Common myeloid progenitor, CD34-positive (primary cell): ENCODE measurements around the gene CEP70.
A peak's percentile ranks its signal among the peaks of the same experiment; 100 is the strongest.

Experiments
- CTCF ChIA-PET: fragments of 350-600 bp; sonication (Branson Sonifier 250); formaldehyde crosslinking; loops from one replicate; lab custom pipeline; 2021; ENCODE audit warnings: antibody characterized with exemption; lab: Charles Lee
- POLR2A ChIA-PET: fragments of 350-600 bp; sonication (Branson Sonifier 250); formaldehyde crosslinking; loops from one replicate; lab custom pipeline; 2021; ENCODE audit warnings: antibody characterized with exemption; lab: Charles Lee
- DNase-seq, 3 donors: peaks; one replicate each; pipeline versions ENCODE4 v3.0.0 to v3.0.0-alpha.2; 2013
- H3K27ac ChIP-seq, 2 experiments: 1 replicate in 1 of 2; 2 replicates in 1 of 2; pipeline ENCODE4 v1.7.0; 2013; ENCODE audit warnings: inconsistent platforms in 2 of 2, low read length in 2 of 2, mild to moderate bottlenecking in 2 of 2, low read depth in 1 of 2, moderate library complexity in 1 of 2; ENCODE audit not compliant: severe bottlenecking in 2 of 2, insufficient read depth in 1 of 2, poor library complexity in 1 of 2
- H3K27me3 ChIP-seq, 5 experiments: replicated peaks in 2 of 5; 1 replicate in 3 of 5; 2 replicates in 2 of 5; pipeline versions ENCODE4 v1.6.1 to v1.7.0; 2013; ENCODE audit warnings: low read length in 4 of 5, mild to moderate bottlenecking in 2 of 5, moderate library complexity in 2 of 5, inconsistent platforms in 1 of 5; ENCODE audit not compliant: insufficient read depth in 5 of 5, control insufficient read depth in 4 of 5
- H3K36me3 ChIP-seq, 4 experiments: 1 replicate in 2 of 4; 2 replicates in 2 of 4; pipeline versions ENCODE4 v1.6.1 to v1.7.0; 2013; ENCODE audit warnings: low read length in 3 of 4, control low read depth in 1 of 4, mild to moderate bottlenecking in 1 of 4; ENCODE audit not compliant: control insufficient read depth in 4 of 4, insufficient read depth in 4 of 4
- H3K4me1 ChIP-seq, 4 experiments: 1 replicate in 3 of 4; 2 replicates in 1 of 4; pipeline versions ENCODE4 v1.6.1 to v1.7.1; 2013; ENCODE audit warnings: low read length in 3 of 4, mild to moderate bottlenecking in 3 of 4, control low read depth in 1 of 4, inconsistent platforms in 1 of 4, moderate library complexity in 1 of 4; ENCODE audit not compliant: control insufficient read depth in 4 of 4, insufficient read depth in 4 of 4; ENCODE audit errors: control extremely low read depth in 1 of 4
- H3K4me3 ChIP-seq, 7 experiments: 1 replicate in 4 of 7; 2 replicates in 3 of 7; pipeline versions ENCODE4 v1.5.1 to v1.7.0; 2013; ENCODE audit warnings: mild to moderate bottlenecking in 7 of 7, low read length in 6 of 7, moderate library complexity in 6 of 7, inconsistent platforms in 2 of 7, low read depth in 2 of 7, control low read depth in 1 of 7; ENCODE audit not compliant: insufficient read depth in 4 of 7, control insufficient read depth in 1 of 7; ENCODE audit errors: extremely low read depth in 1 of 7
- H3K9me3 ChIP-seq, 5 experiments: 1 replicate in 4 of 5; 2 replicates in 1 of 5; pipeline versions ENCODE4 v1.6.1 to v1.7.1; 2013; ENCODE audit warnings: low read length in 4 of 5, mild to moderate bottlenecking in 2 of 5, inconsistent platforms in 1 of 5, low read depth in 1 of 5, moderate library complexity in 1 of 5; ENCODE audit not compliant: control insufficient read depth in 4 of 5, insufficient read depth in 2 of 5; ENCODE audit errors: control extremely low read depth in 1 of 5
- WGBS: methylation state at CpG from one replicate; pipeline ENCODE4 v1.1.5; 2013; ENCODE audit not compliant: insufficient coverage; 5-methylcytosine and 5-hydroxymethylcytosine counted together

Gene CEP70

DNA sequence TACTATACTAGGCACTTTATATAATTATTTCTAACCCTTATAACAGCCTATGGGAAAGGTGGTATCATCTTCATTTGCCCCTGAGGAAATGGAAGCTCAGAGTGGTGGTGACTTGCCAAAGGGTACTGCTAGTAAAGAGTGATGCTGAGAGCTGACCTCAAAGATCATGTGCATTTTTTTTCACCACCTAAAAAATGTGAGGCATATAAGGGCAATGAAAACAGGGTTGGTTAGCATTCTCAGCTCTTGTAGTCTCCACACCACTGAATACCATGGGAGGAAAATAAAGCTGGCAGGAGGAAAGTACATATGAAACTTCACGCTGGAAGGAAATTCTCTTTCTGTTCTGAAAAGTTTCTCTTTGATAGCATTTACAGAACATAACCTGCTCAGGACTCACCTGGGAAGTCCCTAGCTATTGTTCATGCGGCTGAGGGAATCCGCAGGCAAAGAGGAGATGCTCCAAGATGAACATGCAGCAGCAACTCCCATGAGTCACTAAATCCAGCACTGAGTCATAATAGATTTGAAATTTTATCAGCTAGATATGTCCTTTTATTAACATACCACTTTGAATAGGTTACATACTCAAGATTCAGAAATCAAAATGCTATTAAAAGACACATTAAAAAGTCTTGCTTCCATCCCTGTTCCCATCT, 31.8 kb upstream of the CEP70 start:
- ChIA-PET CTCF (interaction anchor here (0.8 to 1.6 kb wide), 3 partner anchors 15 to 290 kb away, joined by 3 to 6 read pairs (median 6); no protein-coding TSS in a partner anchor), POLR2A (interaction anchor here (0.6 kb wide), 1 partner anchor 11 kb away, joined by 6 read pairs; no protein-coding TSS in a partner anchor)
- Histone ChIP-seq H3K27ac (no peak overlapping the region), H3K9me3 (no peaks in the 10 kb centered on the region), H3K4me3 (no peak overlapping the region), H3K36me3 (peaks cover 0 to 25% (median 13%) of the 10 kb centered on the region in 4 experiments), H3K27me3 (no peaks in the 10 kb centered on the region), H3K4me1 (no peaks in the 10 kb centered on the region)
- 100% methylated on average over 3 of the region's 3 CpGs for WGBS
- no peak for DNase-seq

DNA sequence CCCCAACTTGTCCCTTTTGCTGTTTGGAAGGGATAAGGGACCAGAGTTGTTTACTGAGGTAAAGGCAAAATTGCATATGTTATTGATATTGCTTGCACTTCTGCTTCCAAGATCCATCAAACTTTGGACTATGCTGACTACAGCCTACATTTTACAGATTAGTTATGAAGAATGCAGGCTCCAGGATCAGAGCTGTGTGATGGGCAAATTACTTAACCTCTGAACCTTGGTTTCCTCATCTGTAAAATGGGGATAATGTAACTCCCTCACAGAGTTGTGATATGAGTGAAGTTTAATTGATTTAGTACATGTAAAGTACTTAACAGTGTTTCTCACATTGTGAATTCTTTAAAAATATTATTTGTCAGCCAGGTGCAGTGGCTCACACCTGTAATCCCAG, 30.5 kb upstream of the CEP70 start:
- Histone ChIP-seq H3K4me1 (no peaks in the 10 kb centered on the region), H3K27me3 (no peaks in the 10 kb centered on the region), H3K4me3 (no peak overlapping the region), H3K36me3 (peaks cover 0 to 13% (median 9%) of the 10 kb centered on the region in 4 experiments), H3K27ac (no peak overlapping the region), H3K9me3 (no peaks in the 10 kb centered on the region)
- CTCF ChIA-PET = interaction anchor here (1.5 kb wide), 1 partner anchor 12 kb away, joined by 3 read pairs; no protein-coding TSS in a partner anchor
- DNase-seq = no peak
- POLR2A ChIA-PET = no interaction called here

DNA sequence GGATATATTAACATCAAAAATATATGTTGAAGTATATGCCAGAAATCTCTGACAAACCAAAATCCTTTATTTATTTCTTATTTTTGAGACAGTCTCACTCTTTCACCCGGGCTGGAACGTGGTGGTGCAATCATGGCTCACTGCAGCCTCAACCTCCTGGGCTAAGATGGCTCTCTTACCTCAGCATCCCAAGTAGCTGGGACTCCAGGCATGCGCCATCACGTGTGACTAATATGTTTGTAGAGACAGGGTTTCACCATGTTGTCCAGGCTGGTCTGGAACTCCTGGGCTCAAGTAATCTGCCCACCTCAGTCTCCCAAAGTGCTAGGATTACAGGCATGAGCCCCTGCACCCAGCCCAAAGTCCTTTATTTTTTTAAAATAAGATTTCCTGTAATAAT, 26.4 kb upstream of the CEP70 start:
- Histone ChIP-seq H3K4me1 (no peaks in the 10 kb centered on the region), H3K4me3 (no peak overlapping the region), H3K27me3 (no peaks in the 10 kb centered on the region), H3K36me3 (peaks cover 0 to 4% (median 0%) of the 10 kb centered on the region in 4 experiments), H3K27ac (no peak overlapping the region), H3K9me3 (no peaks in the 10 kb centered on the region)
- CTCF ChIA-PET = interaction anchor here (0.9 to 1.3 kb wide), 2 partner anchors 26 to 157 kb away, joined by 3 read pairs; partner anchors contain the start of gene CEP70
- WGBS = 97% methylated on average over 4 of the region's 4 CpGs
- DNase-seq = no peak
- POLR2A ChIA-PET = no interaction called here

DNA sequence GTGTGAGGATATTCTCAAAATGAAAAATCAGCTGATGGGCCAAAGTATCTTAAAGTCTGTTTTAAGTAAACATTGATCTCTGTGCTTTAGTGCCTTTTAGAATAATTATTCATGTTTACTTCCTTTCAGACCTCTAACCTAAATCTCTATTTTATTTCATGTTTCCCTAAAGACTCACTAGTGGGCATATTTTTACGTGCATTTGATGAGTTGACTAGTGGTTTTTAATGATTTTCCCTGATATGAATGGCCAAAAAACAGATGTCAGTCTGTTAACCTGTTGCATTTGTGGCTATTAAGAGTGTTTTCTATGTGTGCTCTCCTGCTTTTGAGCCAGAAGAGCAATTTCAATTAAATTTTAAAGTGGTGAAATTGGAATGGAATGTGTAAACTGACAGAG, 21.4 kb upstream of the CEP70 start:
- no peaks in the 10 kb centered on the region for H3K36me3 ChIP-seq
- 40% methylated on average over 1 of the region's 1 CpG for WGBS
- CTCF ChIA-PET = no interaction called here

DNA sequence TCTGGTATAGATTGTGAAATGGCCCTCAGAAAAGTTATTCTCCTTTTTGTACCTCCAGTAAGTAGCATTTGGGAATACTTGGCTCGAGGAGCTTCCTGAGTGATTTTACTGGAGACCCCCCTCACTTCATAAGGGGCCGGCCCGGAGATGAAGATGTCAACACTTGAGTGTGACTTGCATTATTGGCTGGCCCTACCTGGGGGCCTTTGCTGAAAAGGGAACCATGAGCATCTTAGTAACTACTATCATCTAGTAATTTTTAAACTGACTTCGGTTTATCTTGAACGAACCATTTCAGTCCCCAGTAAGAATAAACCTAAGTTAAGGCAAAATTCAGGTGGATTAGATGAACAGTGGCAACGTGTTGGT, 15.8 kb upstream of the CEP70 start:
- H3K36me3 ChIP-seq = no peaks in the 10 kb centered on the region
- ChIA-PET CTCF (interaction anchor here (0.9 to 3.9 kb wide), 3 partner anchors 16 to 77 kb away, joined by 3 to 17 read pairs (median 6); partner anchors contain the start of gene CEP70), POLR2A (interaction anchor here (2.9 kb wide), 1 partner anchor 15 kb away, joined by 11 read pairs; the partner anchor contains the start of gene CEP70)
- no peaks in the 10 kb centered on the region for H3K27me3 ChIP-seq
- no peak overlapping the region for H3K27ac ChIP-seq
- no peak for DNase-seq
- peak overlapping the region in 5 of 7 experiments; percentile 69 to 87 (median 78) for H3K4me3 ChIP-seq
- 30% methylated on average over 3 of the region's 6 CpGs for WGBS
- peaks cover 0 to 17% (median 14%) of the 10 kb centered on the region in 4 experiments for H3K4me1 ChIP-seq
- no peaks in the 10 kb centered on the region for H3K9me3 ChIP-seq

More for the DNA sequence above, 21.4 kb upstream of the CEP70 start:
- no peak for DNase-seq
- no peak overlapping the region for H3K27ac ChIP-seq
- H3K27me3 ChIP-seq = no peaks in the 10 kb centered on the region
- H3K9me3 ChIP-seq = no peaks in the 10 kb centered on the region
- POLR2A ChIA-PET = no interaction called here
- H3K4me3 ChIP-seq = no peak overlapping the region
- H3K4me1 ChIP-seq = no peaks in the 10 kb centered on the region

DNA sequence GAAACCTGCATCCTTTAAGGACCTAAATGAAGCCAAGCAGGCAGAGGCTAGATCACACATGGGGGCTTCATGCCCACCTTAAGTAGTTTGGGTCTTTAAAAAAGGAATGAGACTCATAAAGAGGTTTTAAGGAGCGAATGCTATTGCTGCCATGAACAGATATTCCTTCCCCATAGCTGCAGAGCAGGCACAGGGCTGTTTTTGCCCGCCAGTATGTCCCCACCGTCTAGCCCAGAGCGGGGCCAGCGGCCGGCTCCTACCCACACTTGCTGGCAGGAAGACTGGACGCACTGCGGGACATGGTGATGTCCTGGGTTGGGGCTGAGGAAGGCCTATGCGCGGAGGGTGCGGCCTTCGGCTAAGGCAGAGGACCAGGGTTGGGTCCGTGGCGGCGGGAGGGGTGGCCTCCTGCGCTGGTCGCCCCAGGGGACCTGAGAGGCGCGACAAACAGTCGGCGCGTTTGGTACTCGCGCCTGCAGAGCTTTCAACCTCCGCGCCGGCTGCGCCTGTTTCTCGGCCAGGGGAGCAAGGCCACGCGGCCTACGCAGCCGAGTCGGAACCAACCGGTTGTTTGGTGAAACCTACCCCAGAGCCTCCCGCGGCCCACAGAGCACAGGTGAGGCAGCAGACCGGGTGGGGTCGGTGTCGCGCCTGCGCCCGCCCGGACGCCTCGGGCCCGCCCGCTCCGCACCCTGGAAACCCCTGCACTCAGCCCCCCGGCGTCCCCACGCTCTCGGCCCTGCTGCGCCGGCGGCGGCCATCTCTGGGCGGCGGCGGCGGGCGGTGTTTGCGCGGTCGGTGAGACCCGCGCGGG, 14.5 kb upstream of the CEP70 start, which contains the start of gene FAIM:
Gene FAIM (plus strand): TSS at position 450 of the 814 bp plus-strand sequence. CDS start 10,956 bp downstream, outside the sequence.
- peak; percentile 71 to 90 (median 84) for DNase-seq

More for the DNA sequence above, 14.5 kb upstream of the CEP70 start, which contains the start of gene FAIM:
- Histone ChIP-seq H3K36me3 (no peaks in the 10 kb centered on the region), H3K9me3 (no peaks in the 10 kb centered on the region), H3K4me1 (peaks cover 0 to 17% (median 14%) of the 10 kb centered on the region in 4 experiments), H3K27me3 (no peaks in the 10 kb centered on the region), H3K27ac (peak within 1 kb of the TSS; percentile 79 to 87), H3K4me3 (peak within 1 kb of the TSS; percentile 61 to 87 (median 77))
- POLR2A ChIA-PET = interaction anchor here (0.6 to 2.9 kb wide), 3 partner anchors 14 to 222 kb away, joined by 3 to 11 read pairs (median 3); partner anchors contain the start of gene CEP70
- CTCF ChIA-PET = interaction anchor here (0.9 to 3.9 kb wide), 3 partner anchors 14 to 78 kb away, joined by 3 to 17 read pairs (median 4); partner anchors contain the start of gene CEP70
- WGBS = under 1% methylated on average over 66 of the region's 68 CpGs
